ENCODE data around the gene PLCB1.

- no peak for TF ChIP-seq POLR2AphosphoS5 (IDR thresholded peaks at IDR 0.05; ENCODE audit: low read depth, low read length)
- no peak for TF ChIP-seq REST (IDR thresholded peaks at IDR 0.05; ENCODE audit: insufficient read depth in 1 of 2, low read depth in 2 of 2, low read length in 2 of 2)
Observed at GRCh38 chr20:8331740-8332412, 199.8 kb downstream of the PLCB1 start.
